GM19468 (cell line): ENCODE measurements around the gene POP7.
"Not testable (repeated sequence)": the region's sequence is repeated elsewhere in the genome, so short reads cannot be mapped to it uniquely, and the experiment has no call there.

Experiments
- ATAC-seq: cut with Tn5 transposase; IDR thresholded peaks from one replicate; pipeline ENCODE4 v1.9.1; 2021; ENCODE audit warnings: mild to moderate bottlenecking, moderate library complexity, moderate number of reproducible peaks; ENCODE audit not compliant: unreplicated experiment; ENCODE audit errors: extremely low read depth

Gene POP7

GRCh38 chr7:100705753-100706671 lies at the start of gene POP7:
TSS of gene POP7 (plus strand) at chr7:100706121. CDS start at chr7:100706831, 710 bp downstream.
- peak; percentile 67 for ATAC-seq

DNA sequence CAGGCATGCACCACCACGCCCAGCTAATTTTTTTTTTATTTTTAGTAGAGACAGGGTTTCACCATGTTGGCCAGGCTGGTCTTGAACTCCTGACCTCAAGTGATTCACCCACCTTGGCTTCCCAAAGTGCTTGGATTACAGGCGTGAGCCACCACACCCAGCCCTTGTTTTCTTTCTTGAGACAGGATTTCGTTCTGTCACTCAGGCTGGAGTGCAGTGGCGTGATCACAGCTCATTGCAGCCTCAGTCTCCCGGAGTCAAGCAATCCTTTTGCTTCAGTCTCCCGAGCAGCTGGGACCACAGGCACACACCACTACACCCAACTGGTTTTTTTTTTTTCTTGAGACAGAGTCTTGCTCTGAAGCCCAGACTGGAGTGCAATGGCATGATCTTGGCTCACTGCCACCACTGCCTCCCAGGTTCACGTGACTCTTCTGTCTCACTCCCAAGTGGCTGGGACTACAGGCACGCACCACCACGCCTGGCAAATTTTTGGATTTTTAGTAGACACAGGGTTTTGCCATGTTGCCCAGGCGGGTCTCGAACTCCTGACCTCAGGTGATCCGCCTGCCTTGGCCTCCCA lies 43.6 kb upstream of the POP7 start:
- not testable (repeated sequence) for ATAC-seq

DNA sequence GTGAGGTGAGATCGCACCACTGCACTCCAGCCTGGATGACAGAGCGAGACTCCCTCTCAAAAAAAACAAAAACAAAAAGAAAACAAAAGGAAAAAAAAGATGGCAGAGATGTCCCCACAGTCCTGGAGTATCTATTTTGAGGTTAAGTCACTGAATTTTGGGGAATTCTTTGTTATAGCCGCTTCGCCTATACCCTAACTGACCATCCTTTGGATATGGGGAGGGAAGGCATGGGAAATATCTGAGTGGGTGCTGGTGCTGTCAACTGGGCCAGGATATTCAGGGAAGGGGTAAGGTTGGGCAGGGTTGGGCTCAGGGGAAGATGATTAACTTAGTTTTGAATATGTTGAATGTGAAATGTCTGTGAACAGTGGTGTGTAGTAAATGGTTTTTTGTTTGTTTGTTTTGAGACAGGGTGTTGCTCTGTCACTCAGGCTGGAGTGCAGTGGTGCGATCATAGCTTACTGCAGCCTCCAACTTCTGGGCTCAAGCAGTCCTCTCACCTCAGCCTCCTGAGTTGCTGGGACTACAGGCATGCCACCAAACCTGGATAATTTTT lies 40.7 kb upstream of the POP7 start:
- ATAC-seq = no peak

DNA sequence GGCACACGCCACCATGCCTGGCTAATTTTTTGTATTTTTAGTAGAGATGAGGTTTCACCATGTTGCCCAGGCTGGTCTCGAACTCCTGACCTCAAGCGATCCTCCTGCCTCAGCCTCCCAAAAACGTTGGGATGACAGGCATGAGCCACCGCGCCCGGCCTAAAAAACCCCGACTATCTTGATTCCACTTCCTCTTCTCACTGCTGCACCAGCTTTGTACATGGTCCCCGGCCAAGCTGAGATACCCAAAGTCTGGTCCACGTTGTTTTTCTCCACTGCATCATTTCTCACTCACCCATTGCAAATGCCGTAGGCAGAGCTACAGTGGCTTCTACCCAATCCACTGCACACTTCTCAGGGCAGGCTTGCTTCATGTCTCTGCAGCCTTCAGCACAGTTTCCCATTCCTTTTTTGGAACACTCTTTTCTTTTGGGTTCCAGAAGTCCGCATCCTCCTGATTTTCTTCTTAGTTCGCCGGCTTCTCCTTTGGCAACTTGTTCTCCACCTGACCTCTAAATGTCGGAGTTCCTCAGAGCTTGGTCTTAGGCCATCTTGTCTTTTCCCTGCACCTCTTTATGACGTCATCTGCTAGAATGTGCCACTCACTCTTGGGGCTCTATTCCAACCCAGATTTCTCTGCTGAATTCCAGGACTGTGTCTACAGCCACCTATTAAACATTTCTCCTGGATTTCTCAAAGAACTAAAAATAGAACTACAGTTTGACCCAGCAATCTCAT lies 38.4 kb upstream of the POP7 start:
- ATAC-seq = no peak

GRCh38 chr7:100668069-100668449 lies 37.9 kb upstream of the POP7 start:
- ATAC-seq = no peak

- ATAC-seq = not testable (repeated sequence)
These were observed 36.8 kb upstream of the POP7 start for GRCh38 chr7:100669106-100669505.

DNA sequence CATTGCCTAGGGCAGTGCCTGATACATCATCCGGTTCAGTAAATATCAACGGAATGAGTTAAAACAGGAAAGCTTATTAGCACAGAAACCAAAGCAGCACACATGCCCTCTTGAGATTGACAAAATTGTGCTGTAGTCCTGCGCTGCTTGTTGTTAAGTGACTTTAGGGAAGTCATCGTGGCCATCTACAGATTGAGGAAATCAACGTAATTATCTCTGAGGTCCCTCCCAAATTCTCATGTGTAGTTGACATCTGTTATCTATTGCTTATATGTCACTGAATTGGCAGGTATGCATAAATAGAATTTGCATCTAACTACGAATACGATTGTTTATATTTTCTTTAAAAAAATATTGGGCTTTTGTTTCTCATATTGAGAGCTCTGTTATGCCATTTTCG lies 35.8 kb upstream of the POP7 start:
- no peak for ATAC-seq

- no peak for ATAC-seq
These were observed 34.3 kb upstream of the POP7 start for GRCh38 chr7:100671353-100672327.

- peak; percentile 41 for ATAC-seq
These were observed 32.5 kb upstream of the POP7 start, which contains the start of gene GNB2 for GRCh38 chr7:100673302-100673941. TSS of gene GNB2 (plus strand) at chr7:100673740. CDS start at chr7:100676266, 2,526 bp downstream.

- ATAC-seq = no peak
These were observed 31.9 kb upstream of the POP7 start for GRCh38 chr7:100673942-100674410.

- no peak for ATAC-seq
These were observed 31.4 kb upstream of the POP7 start for GRCh38 chr7:100674411-100675104.

- no peak for ATAC-seq
These were observed 30.8 kb upstream of the POP7 start for GRCh38 chr7:100675105-100675451.

DNA sequence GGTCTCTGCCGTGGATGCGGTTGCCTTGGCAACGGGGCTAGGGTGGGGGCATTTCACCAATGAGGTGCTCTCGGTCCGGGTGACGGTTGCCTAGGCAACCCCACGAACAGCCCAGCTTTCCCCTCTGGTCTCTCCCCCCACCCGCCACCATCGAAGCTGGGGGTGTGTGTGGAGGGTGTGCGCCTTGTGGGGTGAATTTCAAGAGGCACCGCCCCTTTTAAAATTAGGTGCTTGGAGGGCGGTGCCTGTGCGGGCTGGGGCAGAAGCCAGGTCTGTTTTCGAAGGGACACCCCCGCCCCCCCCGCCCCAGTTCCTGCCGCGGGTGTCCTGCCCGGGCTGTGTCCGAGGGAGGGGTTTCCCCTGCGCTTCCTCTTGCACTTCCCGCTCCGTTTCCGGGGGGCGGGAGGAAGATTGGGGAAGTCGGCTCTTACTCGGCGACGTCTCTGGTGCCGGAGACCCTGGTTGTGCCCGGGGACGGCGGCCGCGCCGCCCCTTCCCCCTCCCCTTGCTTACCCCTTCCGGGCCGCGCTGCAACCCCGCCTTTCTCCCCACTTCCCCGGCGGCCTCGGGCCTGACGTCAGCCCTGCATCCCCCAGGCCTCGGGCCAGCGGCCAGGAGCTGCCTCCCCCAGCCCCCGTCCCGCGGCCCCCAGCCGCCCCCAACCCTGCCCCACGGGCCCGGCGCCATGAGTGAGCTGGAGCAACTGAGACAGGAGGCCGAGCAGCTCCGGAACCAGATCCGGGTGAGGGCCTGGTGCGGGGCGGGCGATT lies 30.2 kb upstream of the POP7 start:
- ATAC-seq = no peak

- no peak for ATAC-seq
These were observed 29.2 kb upstream of the POP7 start for GRCh38 chr7:100676501-100677306.

GRCh38 chr7:100677308-100678267 lies 28.3 kb upstream of the POP7 start:
- no peak for ATAC-seq
